ENCODE data around the gene LGR4. TPM values are rescaled to one million over a fixed set of nuclear protein-coding genes. Genes with fewer than 3 reads are reported as not detected.

LGR4 gene
- total and polyA plus RNA-seq, 2 of the 13 experiments (the other 11 are each of a cell fraction or from before 2014, with no cell fraction given), result 42.1 to 68.7 TPM

DNA sequence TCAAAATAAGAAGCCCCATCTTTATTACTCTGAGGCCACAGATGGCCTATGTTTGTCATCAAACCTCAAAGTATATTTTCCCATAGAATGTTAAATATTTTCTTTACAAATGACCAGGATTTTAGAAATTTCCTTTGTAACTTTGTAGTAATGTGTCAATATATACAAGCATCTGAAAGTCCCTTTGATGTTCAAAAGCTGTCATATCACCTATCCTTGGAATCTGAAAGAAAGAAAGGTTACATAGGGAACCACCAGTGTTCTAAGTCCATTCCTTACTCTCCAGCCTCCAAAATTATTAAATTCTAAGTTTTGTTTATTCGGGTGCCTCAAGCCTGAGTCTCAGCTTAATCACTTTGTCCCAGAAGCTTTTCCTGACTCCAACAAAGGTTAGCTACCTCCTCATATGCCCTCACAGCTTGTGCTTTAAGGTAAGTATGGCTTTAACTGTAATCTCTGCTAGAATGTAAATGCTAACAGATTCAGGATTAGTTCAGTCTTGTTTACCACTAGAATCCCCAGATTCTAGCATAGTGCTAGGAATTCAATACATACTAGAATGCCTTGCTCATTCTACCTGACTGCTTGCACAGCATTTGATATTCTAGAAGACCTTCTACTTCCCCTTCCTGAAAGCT is 141.8 kb downstream of the LGR4 start (continued):
- TF ChIP-seq CREB1 (IDR thresholded peaks at IDR 0.05) (no peak), CREB1 (CRISPR knock-in tag; IDR thresholded peaks at IDR 0.05) (0 out of 2 replicates have a peak, but pooled peaks have one; percentile 25), PAX8 (CRISPR knock-in tag; IDR thresholded peaks at IDR 0.05; ENCODE audit: borderline replicate concordance) (no peak), RERE (CRISPR knock-in tag; IDR thresholded peaks at IDR 0.05; ENCODE audit: low read depth) (0 out of 2 replicates have a peak, but pooled peaks have one; percentile 51), ZKSCAN8 (CRISPR knock-in tag; IDR thresholded peaks at IDR 0.05; ENCODE audit: borderline replicate concordance) (no peak), SRF (IDR thresholded peaks at IDR 0.05; ENCODE audit: low read depth, low read length) (no peak), SNAI1 (CRISPR knock-in tag; IDR thresholded peaks at IDR 0.05; ENCODE audit: borderline replicate concordance) (no peak), TAF15 (IDR thresholded peaks at IDR 0.05; ENCODE audit: low read depth, low read length, poor library complexity, severe bottlenecking) (no peak), RBFOX2 (IDR thresholded peaks at IDR 0.05; ENCODE audit: low read depth, low read length) (no peak)
- TF ChIP-seq, protein P1, sequence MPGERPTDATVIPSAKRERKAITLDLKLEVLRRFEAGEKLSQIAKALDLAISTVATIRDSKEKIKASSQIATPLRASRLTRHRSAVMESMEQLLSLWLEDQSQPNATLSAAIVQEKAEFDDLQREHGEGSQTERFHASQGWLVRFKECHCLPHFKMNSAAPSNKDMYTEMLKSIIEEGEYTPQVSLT (CRISPR knock-in tag; IDR thresholded peaks at IDR 0.05; ENCODE audit: borderline replicate concordance, low read depth), result no peak

Data from HepG2 (cell line).